ENCODE results near the gene ARGFX.

The ARGFX gene

DNA sequence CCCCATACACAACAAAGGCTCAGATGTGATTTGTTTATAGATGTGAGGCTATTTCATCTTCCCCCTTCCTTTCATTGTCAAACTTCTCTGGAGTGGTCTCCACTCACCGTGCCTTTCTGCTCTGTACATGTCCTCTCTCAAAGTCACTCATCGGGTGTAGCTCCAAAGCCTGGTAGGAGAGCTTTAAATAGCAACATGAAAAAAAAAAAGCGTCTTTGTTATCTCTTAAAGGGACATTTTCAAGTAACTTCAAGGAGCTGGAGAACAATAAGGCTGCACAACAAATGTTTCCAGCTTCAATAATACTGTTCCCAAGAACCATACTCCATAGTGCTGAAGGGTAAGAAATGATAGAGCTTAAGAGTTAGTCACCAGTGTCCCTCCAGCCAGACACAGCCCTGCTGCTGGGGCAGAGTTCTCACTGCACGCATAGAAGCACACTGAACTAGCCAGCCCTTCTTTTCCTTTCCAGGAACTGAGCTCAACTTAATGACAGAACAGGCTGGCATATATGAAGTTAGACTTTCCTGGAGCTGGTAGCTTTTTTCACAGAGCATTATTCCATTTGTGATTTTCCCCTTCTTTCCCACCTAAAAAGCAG is 33.6 kb downstream of the ARGFX start:
- no peak for DNase-seq

DNA sequence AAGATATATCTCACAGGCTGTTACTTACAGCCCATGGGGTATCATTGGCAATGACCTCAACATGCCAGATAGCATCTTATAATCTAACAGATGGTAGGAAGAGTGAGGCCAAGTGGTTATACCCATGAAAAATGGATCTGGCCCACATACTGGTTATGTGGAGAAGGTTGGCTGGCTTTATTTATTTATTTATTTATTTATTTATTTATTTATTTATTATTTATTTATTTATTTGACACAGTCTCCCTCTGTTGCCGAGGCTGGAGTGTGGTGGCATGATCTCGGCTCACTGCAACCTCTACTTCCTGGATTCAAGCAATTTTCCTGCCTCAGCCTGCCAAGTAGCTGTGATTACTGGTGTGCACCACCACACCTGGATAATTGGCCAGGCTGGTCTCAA is 37.0 kb downstream of the ARGFX start:
- no peak for DNase-seq

DNA sequence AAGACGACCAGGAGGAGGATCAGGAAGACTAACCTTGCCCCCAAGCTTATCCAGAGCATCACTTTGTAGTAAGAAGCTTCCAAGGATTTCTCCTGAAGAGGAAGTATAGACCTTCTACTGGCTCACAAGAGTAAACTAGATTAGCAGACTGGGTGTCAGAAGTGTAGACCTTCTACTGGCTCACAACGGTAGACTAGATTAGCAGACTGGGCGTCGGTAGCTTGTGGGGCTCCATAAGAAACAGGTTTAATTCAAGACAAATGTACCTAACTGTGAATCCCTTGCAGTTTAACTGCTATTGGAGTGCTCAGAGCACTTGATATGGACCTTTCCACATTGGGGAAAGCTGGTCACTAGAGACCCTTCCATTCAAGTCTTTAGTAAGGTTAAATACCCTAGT is 38.4 kb downstream of the ARGFX start:
- no peak for DNase-seq

Data from SW 1271 (cell line).